Left ventricle myocardium inferior (tissue), 1 donor: Measurements from ENCODE around the gene GATA5. TPM values are rescaled to one million over a fixed set of nuclear protein-coding genes. Genes with fewer than 3 reads are reported as not detected.

Experiments
- DNase-seq: peaks from one replicate; pipeline ENCODE4 v3.0.0-alpha.2; 2020
- H3K27ac ChIP-seq: fragments of 200-600 bp; replicated peaks from 2 replicates; pipeline ENCODE4 v1.8.0; 2021
- H3K27me3 ChIP-seq: fragments of 200-600 bp; 2 replicates; pipeline ENCODE4 v1.8.0; 2021; ENCODE audit warnings: low read depth
- H3K36me3 ChIP-seq: fragments of 200-600 bp; 2 replicates; pipeline ENCODE4 v1.8.0; 2021
- H3K4me1 ChIP-seq: fragments of 200-600 bp; 2 replicates; pipeline ENCODE4 v1.8.0; 2021
- H3K4me3 ChIP-seq: fragments of 200-600 bp; 2 replicates; pipeline ENCODE4 v1.8.0; 2021; ENCODE audit warnings: mild to moderate bottlenecking, moderate library complexity
- H3K9me3 ChIP-seq: fragments of 200-600 bp; replicated peaks from 2 replicates; pipeline ENCODE4 v1.8.0; 2021
- CTCF ChIP-seq: fragments of 200-600 bp; IDR thresholded peaks from 2 replicates; pipeline ENCODE4 v1.8.0; 2021; ENCODE audit warnings: antibody characterized with exemption, mild to moderate bottlenecking, borderline replicate concordance
- intact Hi-C: fragments of 100-400 bp; cut with micrococcal nuclease; formaldehyde crosslinking; loops from one replicate; pipeline ENCODE4 v1.11.0; 2022
- total RNA-seq: library from RNA; stranded (reverse); fragmentation: NEBNext Ultra II Directional; extraction: Animal tissue kit (Norgen Biotek cat#: 25700); gene quantifications from one replicate; pipeline ENCODE4 v1.2.1, GENCODE V29; 2021
- donor health status: DM: no; HTN: yes; CAD: no; lungs with severe emphysema.

The GATA5 gene
- total RNA-seq, 1 donor from 2014 or later, result 0.69 TPM

GRCh38 chr20:62430311-62430853 is 45.4 kb downstream of the GATA5 start:
- Histone ChIP-seq H3K27ac (no peak overlapping the region), H3K4me1 (peaks cover 20% of the 10 kb centered on the region), H3K36me3 (no peaks in the 10 kb centered on the region), H3K4me3 (no peak overlapping the region), H3K27me3 (peaks cover 51% of the 10 kb centered on the region), H3K9me3 (no peaks in the 10 kb centered on the region)
- DNase-seq, result no peak
- intact Hi-C loops, result no loop called here
- no peak for TF ChIP-seq CTCF

- Histone ChIP-seq H3K27me3 (peaks cover 53% of the 10 kb centered on the region), H3K4me3 (no peak overlapping the region), H3K9me3 (no peaks in the 10 kb centered on the region), H3K4me1 (peaks cover 15% of the 10 kb centered on the region), H3K27ac (no peak overlapping the region), H3K36me3 (no peaks in the 10 kb centered on the region)
- intact Hi-C loops, result no loop called here
- DNase-seq, result no peak
- TF ChIP-seq CTCF, result no peak
Measured at GRCh38 chr20:62429455-62430310, 46.1 kb downstream of the GATA5 start.

- Histone ChIP-seq H3K9me3 (no peaks in the 10 kb centered on the region), H3K4me1 (peaks cover 5% of the 10 kb centered on the region), H3K27me3 (peaks cover 62% of the 10 kb centered on the region), H3K27ac (no peak overlapping the region), H3K36me3 (no peaks in the 10 kb centered on the region), H3K4me3 (no peak overlapping the region)
- DNase-seq, result no peak
- intact Hi-C loops, result no loop called here
- TF ChIP-seq CTCF, result no peak
Measured at GRCh38 chr20:62428396-62429295, 47.1 kb downstream of the GATA5 start.

GRCh38 chr20:62428002-62428372 is 47.8 kb downstream of the GATA5 start:
- TF ChIP-seq CTCF, result no peak
- Histone ChIP-seq H3K36me3 (no peaks in the 10 kb centered on the region), H3K27ac (no peak overlapping the region), H3K4me3 (no peak overlapping the region), H3K9me3 (no peaks in the 10 kb centered on the region), H3K27me3 (peaks cover 68% of the 10 kb centered on the region), H3K4me1 (no peaks in the 10 kb centered on the region)
- intact Hi-C loops, result no loop called here
- DNase-seq, result no peak

- intact Hi-C loops, result no loop called here
- no peak for DNase-seq
- Histone ChIP-seq H3K4me3 (no peak within 1 kb of the TSS), H3K36me3 (no peaks in the 10 kb centered on the region), H3K9me3 (no peaks in the 10 kb centered on the region), H3K27me3 (peaks cover 66% of the 10 kb centered on the region), H3K4me1 (no peaks in the 10 kb centered on the region), H3K27ac (no peak within 1 kb of the TSS)
- no peak for TF ChIP-seq CTCF
Measured at GRCh38 chr20:62427172-62428001, 48.4 kb downstream of the GATA5 start, which contains the start of gene RBBP8NL. Gene RBBP8NL, minus strand, starts transcription at chr20:62427539. Its CDS starts 7,892 bp downstream, at chr20:62419647.
